LNCAP (cell line): ENCODE results near the gene MLLT1.

Experiments
- TF ChIP-seq, protein P1 (sequence below): fragments of 450-650 bp; IDR thresholded peaks from 2 replicates; pipeline ENCODE4 v1.5.1; 2017; ENCODE audit warnings: mild to moderate bottlenecking

MLLT1 gene

DNA sequence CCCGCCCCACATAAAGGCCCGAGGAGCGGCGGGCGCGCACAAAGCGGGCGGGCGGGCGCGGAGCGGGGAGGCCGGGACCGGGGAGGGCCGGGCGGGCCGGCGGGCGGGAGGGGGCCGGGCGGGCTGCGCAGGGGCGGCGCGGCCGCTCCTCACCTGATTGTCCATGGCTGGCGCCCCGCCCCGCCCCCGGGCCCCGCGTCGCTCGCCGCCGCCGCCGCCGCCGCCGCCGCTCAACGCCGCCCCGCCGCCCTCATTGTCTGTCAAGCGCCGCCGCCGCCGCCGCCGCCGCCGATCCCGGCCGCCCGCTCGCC is 200 bp downstream of the MLLT1 start:
- TF ChIP-seq, protein P1, sequence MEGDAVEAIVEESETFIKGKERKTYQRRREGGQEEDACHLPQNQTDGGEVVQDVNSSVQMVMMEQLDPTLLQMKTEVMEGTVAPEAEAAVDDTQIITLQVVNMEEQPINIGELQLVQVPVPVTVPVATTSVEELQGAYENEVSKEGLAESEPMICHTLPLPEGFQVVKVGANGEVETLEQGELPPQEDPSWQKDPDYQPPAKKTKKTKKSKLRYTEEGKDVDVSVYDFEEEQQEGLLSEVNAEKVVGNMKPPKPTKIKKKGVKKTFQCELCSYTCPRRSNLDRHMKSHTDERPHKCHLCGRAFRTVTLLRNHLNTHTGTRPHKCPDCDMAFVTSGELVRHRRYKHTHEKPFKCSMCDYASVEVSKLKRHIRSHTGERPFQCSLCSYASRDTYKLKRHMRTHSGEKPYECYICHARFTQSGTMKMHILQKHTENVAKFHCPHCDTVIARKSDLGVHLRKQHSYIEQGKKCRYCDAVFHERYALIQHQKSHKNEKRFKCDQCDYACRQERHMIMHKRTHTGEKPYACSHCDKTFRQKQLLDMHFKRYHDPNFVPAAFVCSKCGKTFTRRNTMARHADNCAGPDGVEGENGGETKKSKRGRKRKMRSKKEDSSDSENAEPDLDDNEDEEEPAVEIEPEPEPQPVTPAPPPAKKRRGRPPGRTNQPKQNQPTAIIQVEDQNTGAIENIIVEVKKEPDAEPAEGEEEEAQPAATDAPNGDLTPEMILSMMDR, result no peak

DNA sequence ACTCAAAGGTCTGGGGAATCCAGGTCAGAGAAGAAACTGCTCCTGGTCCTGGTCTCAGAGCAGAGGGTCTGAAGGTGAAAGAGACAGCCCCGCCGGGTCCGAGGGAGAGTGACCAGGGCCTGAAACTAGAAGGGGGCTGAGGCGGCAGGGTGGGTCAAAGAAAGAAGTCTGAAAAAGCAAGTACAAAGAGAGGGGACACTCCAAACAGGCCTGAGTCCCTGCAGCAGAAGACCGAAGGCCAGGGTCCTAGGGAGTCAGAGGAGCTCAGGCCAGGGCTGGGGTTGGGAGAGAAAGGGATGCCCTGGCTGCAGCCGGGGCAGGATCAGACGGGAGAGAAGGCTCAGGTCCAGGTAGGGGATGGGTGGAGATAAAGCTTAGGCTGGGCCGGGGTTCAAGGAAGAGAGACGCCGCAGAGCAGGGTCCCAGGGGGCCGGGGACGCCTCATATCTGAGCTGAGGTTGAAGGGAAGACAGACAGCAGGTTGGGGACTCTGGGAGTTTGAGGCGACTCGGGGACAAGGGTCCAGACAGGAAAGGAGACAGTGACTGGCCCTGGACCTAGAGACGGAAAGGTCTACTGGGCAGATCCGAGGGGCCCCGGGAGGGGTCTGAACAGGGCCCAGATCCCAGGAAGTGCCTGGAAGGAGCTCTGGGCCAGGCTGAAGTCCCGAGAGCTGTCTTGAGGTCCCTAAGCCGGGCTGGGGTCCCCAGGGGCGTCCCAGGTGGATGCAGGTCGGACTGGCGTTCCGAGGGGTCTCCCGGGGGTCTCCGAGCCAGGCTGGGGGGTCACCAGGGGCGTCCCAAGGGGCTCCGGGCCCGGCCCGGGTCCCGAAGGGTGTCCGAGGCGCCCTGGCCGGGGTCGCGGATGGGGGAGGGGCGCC is 795 bp downstream of the MLLT1 start:
- TF ChIP-seq, protein P1, result no peak

- TF ChIP-seq, protein P1, result no peak
Observed at GRCh38 chr19:6278051-6278450, 1.7 kb downstream of the MLLT1 start.

GRCh38 chr19:6276447-6276846 is 3.3 kb downstream of the MLLT1 start:
- TF ChIP-seq, protein P1, result no peak

- TF ChIP-seq, protein P1, result no peak
Observed at GRCh38 chr19:6275170-6275744, 4.5 kb downstream of the MLLT1 start.

DNA sequence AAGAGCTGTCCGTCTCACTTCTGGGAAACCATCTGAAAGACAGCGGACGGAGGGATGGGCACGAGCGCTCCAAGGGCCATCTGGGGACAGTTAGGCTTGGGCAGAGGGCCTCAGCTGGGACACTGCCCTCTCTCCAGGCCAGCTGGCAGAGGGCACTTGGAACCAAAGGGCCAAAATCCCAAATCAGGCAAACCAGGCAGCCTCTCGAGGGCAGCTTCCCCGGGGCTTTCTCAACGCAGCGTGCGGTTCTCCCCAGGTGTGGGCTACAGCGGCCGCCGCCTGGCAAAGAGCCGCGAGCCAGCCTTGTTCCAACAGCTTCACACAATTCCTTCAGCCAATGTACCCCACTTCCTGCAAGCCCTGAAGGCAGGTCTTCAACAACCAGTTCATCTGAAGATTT is 5.0 kb downstream of the MLLT1 start:
- TF ChIP-seq, protein P1, result no peak

DNA sequence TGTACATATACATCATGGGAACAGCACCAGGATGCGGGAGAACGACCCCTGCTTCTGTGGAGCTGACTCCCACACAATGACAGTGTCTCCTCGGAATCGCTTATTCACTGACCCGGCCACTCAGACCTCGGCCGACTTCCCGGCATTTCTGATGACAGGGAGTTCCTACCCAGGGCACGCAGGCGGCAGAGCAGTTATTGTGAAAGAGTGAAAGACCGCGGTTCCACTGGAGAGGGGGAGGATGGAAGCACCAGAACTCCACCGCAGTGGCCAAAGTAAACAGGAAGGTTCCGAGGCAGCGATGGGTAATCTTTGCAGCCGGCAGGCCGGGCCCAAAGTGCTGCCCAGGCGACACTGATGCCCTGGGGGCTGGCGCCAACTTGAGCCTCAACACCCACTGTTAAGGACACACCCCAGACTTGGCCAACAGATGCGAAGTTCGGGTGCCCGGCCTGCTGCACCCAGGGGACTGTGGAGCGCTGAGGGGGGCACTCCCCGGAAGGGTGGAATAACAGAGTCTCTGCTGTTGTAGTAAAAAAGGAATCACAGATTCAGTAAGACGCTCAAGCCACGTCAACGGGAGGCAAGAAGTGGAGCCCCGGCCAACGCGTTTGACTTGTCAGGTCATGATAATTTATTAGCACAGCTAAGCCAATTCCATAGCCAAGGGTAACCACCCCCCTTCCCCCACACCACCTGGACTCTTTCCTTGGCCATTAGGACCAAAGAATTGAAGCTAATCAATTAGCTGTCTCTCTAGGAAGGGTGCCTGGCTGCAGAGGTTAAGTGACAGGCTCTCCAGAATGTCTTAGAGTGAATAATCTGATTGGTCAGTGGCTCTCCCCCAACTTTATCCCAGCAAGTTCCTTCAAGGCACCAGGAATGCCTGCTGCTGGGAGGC is 5.8 kb downstream of the MLLT1 start:
- TF ChIP-seq, protein P1, result no peak
